ENCODE results near the gene WNT9B.

DNA sequence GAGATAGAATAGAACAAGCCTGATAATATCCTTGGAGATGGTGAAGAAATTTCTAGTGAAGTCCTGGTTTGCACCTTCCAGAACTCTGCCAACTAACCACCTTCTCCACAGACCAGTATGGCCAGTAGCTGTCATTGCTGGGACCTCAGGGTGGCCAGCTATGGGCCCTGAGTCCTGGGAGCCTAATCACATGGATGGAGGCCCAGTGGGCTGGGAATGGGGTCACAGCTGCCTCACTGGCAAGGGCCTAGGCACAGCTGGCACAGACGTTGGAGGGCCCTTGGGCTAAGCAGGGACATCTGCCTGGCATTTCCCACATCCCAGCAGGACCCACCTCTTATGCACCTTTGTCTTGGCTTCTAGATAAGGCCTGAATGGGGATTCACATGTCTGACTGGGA lies 25.3 kb upstream of the WNT9B start:
- TF ChIP-seq, protein P1, sequence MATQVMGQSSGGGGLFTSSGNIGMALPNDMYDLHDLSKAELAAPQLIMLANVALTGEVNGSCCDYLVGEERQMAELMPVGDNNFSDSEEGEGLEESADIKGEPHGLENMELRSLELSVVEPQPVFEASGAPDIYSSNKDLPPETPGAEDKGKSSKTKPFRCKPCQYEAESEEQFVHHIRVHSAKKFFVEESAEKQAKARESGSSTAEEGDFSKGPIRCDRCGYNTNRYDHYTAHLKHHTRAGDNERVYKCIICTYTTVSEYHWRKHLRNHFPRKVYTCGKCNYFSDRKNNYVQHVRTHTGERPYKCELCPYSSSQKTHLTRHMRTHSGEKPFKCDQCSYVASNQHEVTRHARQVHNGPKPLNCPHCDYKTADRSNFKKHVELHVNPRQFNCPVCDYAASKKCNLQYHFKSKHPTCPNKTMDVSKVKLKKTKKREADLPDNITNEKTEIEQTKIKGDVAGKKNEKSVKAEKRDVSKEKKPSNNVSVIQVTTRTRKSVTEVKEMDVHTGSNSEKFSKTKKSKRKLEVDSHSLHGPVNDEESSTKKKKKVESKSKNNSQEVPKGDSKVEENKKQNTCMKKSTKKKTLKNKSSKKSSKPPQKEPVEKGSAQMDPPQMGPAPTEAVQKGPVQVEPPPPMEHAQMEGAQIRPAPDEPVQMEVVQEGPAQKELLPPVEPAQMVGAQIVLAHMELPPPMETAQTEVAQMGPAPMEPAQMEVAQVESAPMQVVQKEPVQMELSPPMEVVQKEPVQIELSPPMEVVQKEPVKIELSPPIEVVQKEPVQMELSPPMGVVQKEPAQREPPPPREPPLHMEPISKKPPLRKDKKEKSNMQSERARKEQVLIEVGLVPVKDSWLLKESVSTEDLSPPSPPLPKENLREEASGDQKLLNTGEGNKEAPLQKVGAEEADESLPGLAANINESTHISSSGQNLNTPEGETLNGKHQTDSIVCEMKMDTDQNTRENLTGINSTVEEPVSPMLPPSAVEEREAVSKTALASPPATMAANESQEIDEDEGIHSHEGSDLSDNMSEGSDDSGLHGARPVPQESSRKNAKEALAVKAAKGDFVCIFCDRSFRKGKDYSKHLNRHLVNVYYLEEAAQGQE (IDR thresholded peaks at IDR 0.05; ENCODE audit: low read depth) = no peak
- TF ChIP-seq, protein P2, sequence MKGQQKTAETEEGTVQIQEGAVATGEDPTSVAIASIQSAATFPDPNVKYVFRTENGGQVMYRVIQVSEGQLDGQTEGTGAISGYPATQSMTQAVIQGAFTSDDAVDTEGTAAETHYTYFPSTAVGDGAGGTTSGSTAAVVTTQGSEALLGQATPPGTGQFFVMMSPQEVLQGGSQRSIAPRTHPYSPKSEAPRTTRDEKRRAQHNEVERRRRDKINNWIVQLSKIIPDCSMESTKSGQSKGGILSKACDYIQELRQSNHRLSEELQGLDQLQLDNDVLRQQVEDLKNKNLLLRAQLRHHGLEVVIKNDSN (IDR thresholded peaks at IDR 0.05) = no peak
- TF ChIP-seq, protein P3, sequence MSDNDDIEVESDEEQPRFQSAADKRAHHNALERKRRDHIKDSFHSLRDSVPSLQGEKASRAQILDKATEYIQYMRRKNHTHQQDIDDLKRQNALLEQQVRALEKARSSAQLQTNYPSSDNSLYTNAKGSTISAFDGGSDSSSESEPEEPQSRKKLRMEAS (IDR thresholded peaks at IDR 0.05) = no peak
- TF ChIP-seq TAF1 (IDR thresholded peaks at IDR 0.05; ENCODE audit: low read depth) = no peak
- no peak for TF ChIP-seq FOXM1 (IDR thresholded peaks at IDR 0.05; ENCODE audit: borderline replicate concordance, low read depth)

All from Ishikawa (cell line).